Right ventricle myocardium superior (tissue), 1 donor: Measurements from ENCODE around the gene MCTP1. TPM values are rescaled to one million over a fixed set of nuclear protein-coding genes. Genes with fewer than 3 reads are reported as not detected.
A peak's percentile ranks its signal among the peaks of the same experiment; 100 is the strongest.

ENCODE experiments used
- ATAC-seq: fragments of 200-7000 bp; cut with Tn5 transposase; one replicate; pipeline ENCODE4 v1.9.1; 2020; ENCODE audit warnings: mild to moderate bottlenecking; ENCODE audit not compliant: poor library complexity
- DNase-seq: peaks from one replicate; pipeline ENCODE4 v3.0.0-alpha.2; 2020
- intact Hi-C: fragments of 100-400 bp; cut with DNase I; formaldehyde crosslinking; loops from one replicate; pipeline ENCODE4 v1.11.2; 2022
- total RNA-seq: library from RNA; stranded (reverse); fragmentation: NEBNext Ultra II Directional; extraction: Animal tissue kit (Norgen Biotek cat#: 25700); gene quantifications from one replicate; pipeline ENCODE4 v1.2.1, GENCODE V29; 2021
- donor health status: DM: no; HTN: yes; CAD: no; lungs with severe emphysema.

Gene MCTP1
- total RNA-seq, 1 donor from 2014 or later = 7.1 TPM

DNA sequence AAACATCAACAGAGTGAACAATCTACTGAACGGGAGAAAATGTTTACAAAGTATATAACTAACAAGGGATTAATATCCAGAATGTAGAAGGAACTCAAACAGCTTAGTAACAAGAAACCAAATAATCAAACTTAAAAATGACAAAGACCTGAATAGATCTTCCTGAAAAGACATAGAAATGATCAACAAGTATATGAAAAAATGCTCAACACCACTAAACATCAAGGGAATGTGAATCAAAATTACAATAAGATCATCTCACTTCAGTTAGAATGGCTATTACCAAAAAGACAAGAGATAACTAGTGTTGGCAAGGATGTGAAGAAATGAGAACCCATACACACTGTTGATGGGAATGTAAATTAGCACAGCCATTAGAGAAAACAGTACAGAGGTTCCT, 218.8 kb downstream of the MCTP1 start:
- no peak for ATAC-seq
- intact Hi-C loops = no loop called here
- no peak for DNase-seq

DNA sequence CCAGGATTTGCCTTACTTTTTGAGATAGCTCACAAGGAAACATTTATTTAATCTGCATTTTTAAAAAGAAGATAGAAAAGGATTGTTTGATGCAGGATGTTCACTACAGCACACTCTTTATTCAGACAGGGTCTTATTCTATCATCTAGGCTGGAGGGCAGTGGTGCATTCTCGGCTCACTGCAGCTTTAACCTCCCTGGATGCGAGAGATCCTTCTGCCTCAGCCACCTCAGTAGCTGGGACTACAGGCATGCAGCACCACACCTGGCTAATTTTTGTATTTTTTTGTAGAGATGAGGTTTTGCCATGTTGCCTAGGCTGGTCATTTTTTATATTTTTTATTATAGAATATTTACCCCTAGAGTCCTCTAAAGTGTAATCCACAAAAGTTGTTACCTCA, 221.4 kb downstream of the MCTP1 start:
- ATAC-seq (no peak), DNase-seq (no peak)
- intact Hi-C loops = no loop called here

DNA sequence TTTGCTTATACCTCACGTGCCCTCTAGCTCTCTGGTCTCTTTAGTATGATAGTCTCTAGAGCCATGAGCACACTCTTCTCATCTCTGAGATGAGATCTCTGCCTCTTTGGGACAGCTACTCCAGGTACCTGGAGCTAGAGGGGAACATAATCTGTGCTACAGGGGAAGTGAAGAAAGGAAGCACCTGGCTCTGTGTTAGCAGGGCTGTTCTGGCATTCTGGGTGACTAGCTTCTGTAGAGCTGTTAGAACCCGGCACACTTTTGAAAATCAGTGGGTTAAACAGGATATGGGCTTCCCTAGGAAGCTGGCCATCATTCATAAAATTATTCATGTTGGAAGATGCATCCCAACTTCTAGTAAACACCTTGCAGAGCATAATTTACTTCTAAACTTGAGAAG, 224.8 kb downstream of the MCTP1 start:
- intact Hi-C loops = no loop called here
- DNase-seq (no peak), ATAC-seq (no peak)

DNA sequence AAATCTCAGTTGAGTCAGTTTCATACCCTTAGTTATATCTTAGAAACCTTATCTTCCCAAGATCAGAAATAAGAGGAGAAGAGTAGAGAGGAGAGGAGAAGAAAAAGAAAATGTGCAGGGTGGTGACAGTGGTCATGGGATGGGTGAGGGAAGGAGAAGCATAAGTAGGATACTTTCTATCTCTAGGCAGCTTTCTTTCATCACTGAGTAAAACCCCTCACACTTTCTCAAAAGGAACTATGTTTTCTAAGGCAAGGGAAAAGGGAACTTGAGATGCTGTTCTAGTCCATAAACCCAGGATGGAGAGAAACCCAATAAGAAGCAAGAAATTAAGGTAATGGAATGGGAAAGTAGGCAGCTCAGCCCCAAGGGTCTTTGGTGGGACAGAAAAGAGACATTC, 225.3 kb downstream of the MCTP1 start:
- DNase-seq (no peak), ATAC-seq (no peak)
- intact Hi-C loops = no loop called here

DNA sequence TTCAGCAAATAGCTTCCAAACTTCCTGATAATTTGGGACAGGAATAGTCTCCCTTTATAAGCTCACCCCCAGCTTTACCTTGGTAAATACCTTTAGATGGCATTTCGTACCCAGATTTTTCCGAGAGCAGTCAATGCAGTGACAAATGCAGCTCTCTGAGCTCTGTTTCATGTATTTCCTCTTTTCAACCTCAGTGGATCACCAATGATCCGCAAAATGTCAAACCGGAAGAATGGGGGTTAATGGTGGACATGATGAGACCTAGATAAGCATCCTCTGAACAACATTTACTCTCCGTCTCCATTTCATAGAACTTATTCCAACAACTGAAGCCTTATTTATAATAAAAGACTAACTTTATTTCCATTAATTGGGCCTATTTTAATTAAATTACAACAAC, 227.3 kb downstream of the MCTP1 start:
- intact Hi-C loops = no loop called here
- no peak for ATAC-seq
- DNase-seq = no peak

DNA sequence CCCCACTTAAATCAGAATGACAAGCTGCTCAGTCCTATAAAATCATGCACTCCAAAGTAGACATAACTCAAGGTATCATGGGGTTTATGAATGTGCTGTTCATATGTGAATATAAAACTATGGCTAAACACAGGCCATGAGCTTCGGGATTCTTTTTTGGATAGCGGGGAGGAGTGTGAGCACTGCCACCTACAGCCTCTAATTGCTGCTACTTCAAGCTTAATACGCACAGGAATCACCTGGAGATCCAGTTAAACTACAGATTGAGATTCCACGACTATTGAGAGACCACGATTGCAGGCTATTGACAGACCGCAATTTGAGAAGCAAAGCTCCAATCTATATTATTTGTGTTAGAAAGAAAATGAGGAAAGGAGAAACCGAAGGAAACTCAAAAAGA, 231.6 kb downstream of the MCTP1 start:
- DNase-seq (no peak), ATAC-seq (no peak)
- intact Hi-C loops = no loop called here

DNA sequence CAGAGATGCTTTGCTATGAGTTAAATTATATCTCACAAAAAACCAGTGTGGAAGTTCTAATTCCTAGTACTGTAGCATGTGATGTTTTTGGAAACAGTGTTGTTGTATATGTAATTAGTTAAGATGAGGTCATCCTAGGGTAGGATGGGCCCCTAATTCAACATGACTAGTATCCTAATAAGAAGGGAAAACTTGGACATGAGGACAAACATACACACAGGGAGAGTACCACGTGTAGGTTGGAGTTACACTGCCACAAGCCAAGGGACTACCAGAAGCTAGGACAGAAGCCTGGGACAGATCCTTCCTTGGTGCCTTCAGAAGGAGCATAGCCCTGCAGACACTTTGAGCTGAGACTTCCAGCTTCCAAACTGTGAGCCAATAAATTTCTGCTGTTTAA, 234.2 kb downstream of the MCTP1 start:
- ATAC-seq (no peak), DNase-seq (no peak)
- intact Hi-C loops = no loop called here

DNA sequence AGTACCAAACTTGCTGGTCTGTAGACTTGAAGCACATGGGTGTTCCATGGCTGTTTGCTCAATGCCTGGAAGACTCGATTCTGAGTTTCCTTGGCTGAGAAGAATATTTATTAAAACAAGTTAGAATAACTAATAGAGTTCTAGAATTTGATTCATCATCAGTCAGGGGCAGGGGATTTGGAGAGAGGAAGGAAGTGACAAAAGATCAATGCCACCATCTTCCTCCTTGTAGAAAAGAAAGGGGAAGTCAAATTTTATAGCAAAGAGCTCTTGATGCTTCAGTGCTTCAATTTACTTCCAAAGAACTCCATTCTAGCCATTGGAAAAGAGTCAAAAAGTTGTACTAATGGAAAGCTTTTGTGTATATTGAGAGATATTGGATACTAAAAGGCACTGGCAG, 236.3 kb downstream of the MCTP1 start:
- no peak for DNase-seq
- intact Hi-C loops = no loop called here
- no peak for ATAC-seq

DNA sequence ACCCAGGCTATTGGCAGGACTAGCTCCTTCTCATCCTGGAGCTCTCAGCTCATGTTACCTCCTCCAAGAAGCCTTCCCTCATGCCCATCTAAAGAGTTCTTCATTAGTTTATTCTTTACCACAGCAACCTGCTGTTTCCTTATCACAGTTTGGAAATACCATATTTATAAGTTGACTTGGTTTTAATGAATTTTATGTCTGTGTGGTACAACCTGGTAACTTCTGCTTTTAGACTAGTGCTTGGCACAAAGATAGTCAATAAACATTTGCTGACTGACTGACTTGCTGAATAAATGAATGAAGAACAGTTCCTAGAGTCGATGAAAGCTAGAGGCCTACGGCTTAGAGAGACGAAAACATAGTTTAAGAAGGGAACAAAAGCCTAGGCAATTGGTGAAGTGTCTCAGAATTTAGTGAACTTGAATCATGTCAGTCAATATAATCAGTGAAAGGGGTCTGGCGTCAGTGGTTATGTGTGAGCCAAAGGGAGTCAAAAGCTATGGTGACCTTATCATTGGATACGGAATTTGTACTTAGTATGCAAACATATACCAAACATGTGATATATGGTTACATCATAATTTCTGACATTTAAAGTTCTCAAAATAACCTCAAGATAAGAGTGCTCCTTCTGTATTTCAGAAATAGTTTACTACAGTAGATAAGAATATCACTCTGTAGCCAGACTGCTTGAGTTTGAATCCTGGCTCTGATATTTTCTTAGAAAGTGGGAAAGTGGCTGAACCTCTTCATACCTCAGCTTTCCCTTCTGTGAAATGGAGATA, 239.5 kb downstream of the MCTP1 start:
- no peak for DNase-seq
- intact Hi-C loops = no loop called here
- no peak for ATAC-seq

DNA sequence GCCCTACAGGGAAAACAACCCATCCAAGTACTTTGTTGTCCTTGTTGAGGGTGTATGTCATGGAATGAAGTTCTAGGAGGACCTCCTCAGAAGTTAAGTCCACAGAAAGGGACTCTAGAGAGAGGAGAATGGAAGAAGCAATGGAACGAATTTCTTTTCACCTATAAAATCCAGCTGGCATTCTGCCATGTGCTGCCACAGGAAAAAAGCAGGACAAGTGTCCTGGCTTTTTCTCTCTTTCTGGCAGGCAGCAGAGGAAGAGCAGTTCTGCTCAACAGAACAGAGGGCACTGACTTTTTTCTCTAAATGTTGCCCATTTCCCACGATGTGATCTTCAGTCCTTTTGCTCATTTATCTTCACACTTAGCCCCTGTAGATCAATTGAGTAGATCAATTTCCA, 240.8 kb downstream of the MCTP1 start:
- ATAC-seq = no peak
- DNase-seq = no peak
- intact Hi-C loops = no loop called here

DNA sequence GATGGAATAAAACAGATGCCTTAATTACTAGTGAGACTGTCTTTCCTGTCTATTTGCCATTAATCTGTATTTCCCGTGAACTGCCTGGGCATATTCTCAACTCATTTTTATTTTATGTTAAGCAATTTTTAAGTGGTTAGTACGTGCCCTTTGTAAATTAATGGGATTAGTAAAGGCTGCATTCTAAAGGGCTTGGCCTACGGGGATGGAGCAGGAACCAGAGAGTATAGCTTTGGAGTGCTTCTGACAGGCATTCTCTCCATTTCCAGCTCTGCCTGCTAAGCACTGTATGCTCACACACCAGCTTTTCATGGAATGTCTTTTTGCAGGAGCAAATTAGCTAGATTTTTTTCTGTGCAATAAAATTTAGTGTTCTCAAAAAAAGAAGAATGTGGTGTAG, 241.2 kb downstream of the MCTP1 start:
- intact Hi-C loops = no loop called here
- ATAC-seq (no peak), DNase-seq (no peak)

DNA sequence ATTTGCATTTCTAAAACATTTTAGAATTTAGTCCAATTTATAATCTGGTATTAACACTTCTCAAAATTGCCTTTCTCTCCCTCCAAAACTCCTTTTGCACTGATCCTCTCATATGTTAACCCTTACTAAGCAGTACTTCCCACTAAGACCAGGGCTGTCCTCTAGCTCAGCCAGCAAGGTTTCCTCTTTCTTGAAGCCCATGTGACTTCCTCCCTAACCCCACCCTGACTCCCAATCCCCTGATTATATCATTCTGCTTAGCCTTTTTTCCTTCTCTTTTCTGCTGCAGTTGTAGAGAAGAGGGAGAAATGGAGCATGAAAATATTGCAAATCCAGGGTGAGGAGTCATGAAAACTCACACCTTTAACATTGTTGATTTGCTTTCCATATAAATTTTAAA, 241.7 kb downstream of the MCTP1 start:
- ATAC-seq (peak; percentile 67), DNase-seq (no peak)
- intact Hi-C loops = no loop called here

DNA sequence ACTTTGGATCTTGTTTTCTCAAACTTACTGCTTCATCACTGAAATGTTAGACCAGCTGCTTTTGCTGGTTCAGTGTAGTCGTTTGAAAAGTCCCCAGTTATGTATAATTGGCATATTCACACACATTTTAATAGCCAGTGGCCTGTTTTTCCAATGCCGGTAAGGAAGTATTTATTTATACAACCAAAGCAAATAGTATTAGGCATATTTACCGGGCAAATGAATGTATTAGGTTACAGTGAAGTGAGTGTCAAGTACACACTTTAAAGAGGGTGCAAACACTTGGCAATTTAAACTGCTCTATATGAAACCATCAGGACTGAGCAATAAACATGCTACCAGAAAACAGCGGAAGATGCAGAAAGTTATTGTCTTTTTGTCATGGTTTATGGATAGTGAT, 242.9 kb downstream of the MCTP1 start:
- ATAC-seq (no peak), DNase-seq (no peak)
- intact Hi-C loops = no loop called here

DNA sequence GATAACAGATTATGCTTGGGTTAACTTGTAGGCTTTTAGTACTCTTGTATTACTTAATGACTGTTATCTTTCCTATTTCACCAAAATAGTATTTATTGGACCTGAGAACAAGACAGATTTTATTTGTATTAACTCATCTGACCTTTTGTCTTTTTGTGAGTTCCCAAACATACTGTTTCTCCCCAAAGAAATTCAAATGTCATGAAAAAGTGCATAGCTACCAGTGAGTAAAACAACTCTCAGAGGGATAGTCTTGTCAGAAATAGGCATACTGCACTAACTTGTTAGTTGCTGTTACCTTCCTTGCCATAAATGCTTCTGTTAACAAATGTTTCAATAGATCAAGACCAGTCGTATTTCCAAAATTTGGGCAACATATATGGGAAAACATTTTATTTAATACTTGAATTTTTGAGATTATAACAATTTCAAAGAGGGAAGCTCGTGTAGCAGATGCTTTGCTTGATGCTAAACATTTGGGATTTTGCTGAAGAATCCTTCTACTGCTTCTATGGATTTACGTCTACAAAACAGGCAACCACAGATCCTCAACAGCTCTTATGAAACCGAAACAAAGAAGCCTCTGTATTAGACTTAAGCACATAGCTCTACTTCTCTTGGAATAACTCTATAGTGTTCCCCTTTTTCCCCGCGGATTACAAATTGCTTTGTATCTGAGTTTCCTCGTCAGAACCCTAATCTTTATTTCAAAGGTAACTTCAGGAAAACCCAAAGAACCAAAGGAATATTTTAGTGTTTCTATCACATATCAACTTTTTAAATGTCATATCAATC, 248.8 kb downstream of the MCTP1 start:
- DNase-seq (no peak), ATAC-seq (no peak)
- intact Hi-C loops = no loop called here

DNA sequence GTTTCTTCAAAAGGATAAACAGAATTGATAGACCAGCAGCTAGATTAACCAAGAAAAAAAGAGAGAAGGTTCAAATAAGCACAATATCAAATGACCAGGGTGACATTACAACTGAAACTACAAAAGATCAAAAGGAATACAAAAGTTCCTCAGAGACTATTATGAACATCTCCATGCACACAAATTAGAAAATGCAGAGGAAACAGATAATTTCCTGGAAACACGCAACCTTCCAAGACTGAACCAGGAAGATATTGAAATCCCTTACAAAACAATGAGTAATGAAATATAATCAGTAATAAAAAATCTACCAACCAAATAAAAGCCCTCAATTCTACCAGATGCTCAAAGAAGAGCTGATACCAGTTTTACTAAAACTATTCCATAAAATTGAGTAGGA, 252.1 kb downstream of the MCTP1 start:
- DNase-seq = no peak
- ATAC-seq = no peak
- intact Hi-C loops = no loop called here

DNA sequence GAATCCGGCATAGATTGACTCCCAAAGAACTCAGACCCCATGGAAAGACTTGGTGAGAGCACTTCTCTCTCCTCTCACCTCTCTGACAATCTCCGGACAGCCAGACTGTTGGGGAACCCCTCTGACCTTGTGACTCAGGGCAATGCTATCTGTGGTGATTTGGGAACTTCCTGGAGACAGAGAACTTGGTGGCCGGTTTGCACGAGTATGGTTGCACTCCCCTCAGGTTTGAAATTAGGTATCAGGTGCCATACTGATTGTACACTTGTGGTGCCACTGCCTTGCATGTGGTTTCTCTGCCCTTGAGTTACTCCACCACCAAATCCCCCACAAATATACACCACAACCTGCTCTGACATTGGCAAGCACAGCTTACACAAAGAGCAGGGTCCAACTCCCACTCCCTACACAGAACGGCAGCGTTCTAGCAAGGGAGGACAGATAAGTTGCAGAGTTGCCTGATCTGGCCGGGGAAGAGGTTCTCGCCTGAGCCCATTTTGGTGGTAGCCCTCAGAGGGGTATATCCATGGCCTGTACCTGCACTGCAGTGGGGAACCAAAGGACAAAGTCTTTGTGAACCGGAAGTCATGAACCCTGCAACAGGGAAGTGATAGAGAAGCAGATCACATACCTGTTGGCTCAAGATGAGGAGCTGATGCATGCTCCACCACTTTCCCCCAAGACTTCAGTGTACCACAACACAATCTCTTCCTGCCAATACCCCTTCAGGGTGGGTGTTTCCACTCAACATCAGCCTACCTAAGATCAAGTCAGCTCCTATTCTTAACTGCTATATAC, 255.1 kb downstream of the MCTP1 start:
- DNase-seq (no peak), ATAC-seq (no peak)
- intact Hi-C loops = no loop called here

DNA sequence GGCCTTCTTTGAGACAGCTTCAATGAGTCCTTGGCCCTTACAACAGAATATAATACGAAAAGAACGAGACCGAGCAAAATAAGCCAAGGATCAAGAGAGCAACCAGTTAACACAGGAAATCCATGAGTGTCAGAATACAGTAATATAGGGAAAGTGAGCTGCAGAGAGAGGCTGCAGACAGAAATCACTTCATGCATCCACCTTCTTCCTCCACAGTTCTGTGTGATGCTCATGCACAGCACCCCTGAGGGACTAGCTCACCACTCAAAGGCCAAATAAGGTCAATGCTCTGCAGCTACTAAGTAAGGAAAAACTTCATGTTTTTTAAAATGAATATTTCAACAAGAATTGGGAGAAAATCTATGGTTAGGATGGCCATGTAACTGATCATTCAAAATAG, 257.1 kb downstream of the MCTP1 start:
- intact Hi-C loops = no loop called here
- no peak for DNase-seq
- no peak for ATAC-seq

DNA sequence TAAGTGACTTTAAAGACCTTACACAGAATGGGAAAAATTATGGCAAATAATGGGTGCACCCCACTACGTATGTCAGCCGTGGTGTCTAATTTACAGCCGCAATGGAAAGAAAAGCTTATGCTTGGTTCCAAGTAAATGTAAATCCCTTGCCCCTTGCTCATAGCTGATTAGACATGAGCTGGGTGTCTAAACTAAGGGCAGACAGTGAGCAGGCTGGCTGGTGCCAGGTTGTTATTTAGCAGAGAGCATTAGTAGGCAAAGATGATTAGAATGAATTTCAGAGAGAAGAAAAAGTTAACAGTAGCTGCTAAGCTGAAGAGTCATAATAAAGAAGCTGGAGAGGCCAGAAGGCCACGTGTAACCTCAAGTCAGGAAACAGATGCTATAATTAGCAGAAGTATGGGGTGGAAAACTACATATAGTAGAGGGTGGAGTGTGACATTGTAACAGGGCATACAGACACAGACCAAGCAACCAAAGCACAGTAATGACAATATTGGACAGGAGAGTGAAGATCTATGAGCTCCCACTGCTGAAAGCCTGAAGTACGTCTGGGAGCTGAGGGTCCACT, 257.7 kb downstream of the MCTP1 start:
- DNase-seq (no peak), ATAC-seq (peak; percentile 39)
- intact Hi-C loops = no loop called here

DNA sequence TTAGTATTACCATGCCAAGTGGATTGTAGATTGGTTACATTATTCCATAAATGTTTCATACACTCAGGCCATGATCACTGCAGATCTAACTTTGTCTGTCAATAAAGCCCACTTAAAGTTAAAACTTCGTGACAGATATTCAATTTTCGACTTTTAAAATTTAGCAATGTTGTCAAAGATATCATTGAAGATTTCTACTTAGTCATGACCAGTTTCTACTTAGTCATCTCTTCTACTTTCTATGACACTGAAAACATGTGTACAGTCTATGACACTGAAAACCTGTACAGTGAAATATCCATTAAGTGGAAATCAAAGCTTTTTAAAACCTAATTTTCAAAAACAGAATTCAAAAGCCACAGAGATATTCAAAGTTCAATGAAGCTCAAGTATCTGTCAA, 258.2 kb downstream of the MCTP1 start:
- DNase-seq (no peak), ATAC-seq (no peak)
- intact Hi-C loops = no loop called here
